A549 (cell line): ENCODE measurements around the gene CLEC6A. TPM values are rescaled to one million over a fixed set of nuclear protein-coding genes. Genes with fewer than 3 reads are reported as not detected.

Experiments used
- ATAC-seq, 2 experiments: fragments of 200-7000 bp in 1 of 2; fragments of >200 bp in 1 of 2; cut with Nextera tagmentation in 1 of 2; cut with Tn5 transposase in 1 of 2; 3 replicates each; pipeline versions ENCODE4 v1.8.0 to v1.9.1; 2018 to 2020; ENCODE audit warnings: mild to moderate bottlenecking in 1 of 2, moderate library complexity in 1 of 2
- CTCF ChIA-PET: fragments of 300-600 bp; sonication (Branson Sonifier 250); formaldehyde crosslinking; extraction: SDS; loops from one replicate; lab custom pipeline; 2021; ENCODE audit warnings: antibody characterized with exemption, inconsistent platforms; lab: Yijun Ruan, JAX
- POLR2A ChIA-PET: fragments of 350-600 bp; formaldehyde crosslinking; extraction: SDS; loops from one replicate; lab custom pipeline; 2021; ENCODE audit warnings: antibody characterized with exemption, inconsistent platforms; lab: Yijun Ruan, JAX
- DNase-seq, 2 experiments: peaks; one replicate each; pipeline versions ENCODE4 v3.0.0 to v3.0.0-alpha.2; 2011 to 2016; ENCODE audit warnings: low read depth in 1 of 2, low spot score in 1 of 2
- FAIRE-seq: peaks from 2 replicates; lab custom pipeline; 2011; peaks lifted over from hg19 to GRCh38; lab: Jason Lieb, UNC
- H3K27ac ChIP-seq, 2 experiments: fragments of >200 bp; sonication (Bioruptor Twin); formaldehyde crosslinking; 3 replicates each; pipeline ENCODE4 v1.5.1; 2016 to 2017
- H3K4me1 ChIP-seq: fragments of >200 bp; sonication (Bioruptor Twin); formaldehyde crosslinking; 3 replicates; pipeline ENCODE4 v1.6.1; 2016
- H3K4me2 ChIP-seq: fragments of >200 bp; sonication (Bioruptor Twin); formaldehyde crosslinking; 3 replicates; pipeline ENCODE4 v1.6.1; 2016
- H3K4me3 ChIP-seq: fragments of >200 bp; sonication (Bioruptor Twin); formaldehyde crosslinking; 3 replicates; pipeline ENCODE4 v1.5.1; 2016
- H3K9me3 ChIP-seq: fragments of >200 bp; sonication (Bioruptor Twin); formaldehyde crosslinking; 3 replicates; pipeline ENCODE4 v1.6.1; 2016
- BHLHE40 ChIP-seq: IDR thresholded peaks from 2 replicates; pipeline ENCODE4 v1.6.1; 2012; ENCODE audit warnings: low read depth, low read length, inconsistent platforms
- EHF ChIP-seq: fragments of 250-450 bp; sonication (Bioruptor Pico); IDR thresholded peaks from 2 replicates; pipeline ENCODE4 v1.5.0; 2020; ENCODE audit warnings: mild to moderate bottlenecking
- FOXS1 ChIP-seq: fragments of 250-450 bp; sonication (Bioruptor Pico); IDR thresholded peaks from 2 replicates; pipeline ENCODE4 v1.5.0; 2020; ENCODE audit warnings: mild to moderate bottlenecking, moderate library complexity
- HOXA7 ChIP-seq: fragments of 250-450 bp; sonication (Bioruptor Pico); IDR thresholded peaks from 2 replicates; pipeline ENCODE4 v1.5.0; 2020; ENCODE audit warnings: mild to moderate bottlenecking, moderate library complexity
- HOXB13 ChIP-seq: fragments of 250-450 bp; sonication (Bioruptor Pico); IDR thresholded peaks from 2 replicates; pipeline ENCODE4 v1.5.0; 2020; ENCODE audit warnings: low read depth, mild to moderate bottlenecking, moderate library complexity
- JUN ChIP-seq, 2 experiments: fragments of >200 bp; sonication (Bioruptor Twin); formaldehyde crosslinking; IDR thresholded peaks; 2 replicates in 1 of 2; 3 replicates in 1 of 2; pipeline ENCODE4 v1.6.1; 2016 to 2017
- PHF8 ChIP-seq: fragments of 200-600 bp; sonication (generic); IDR thresholded peaks from 2 replicates; pipeline ENCODE4 v1.6.1; 2016; ENCODE audit warnings: low read depth, mild to moderate bottlenecking, antibody characterized with exemption, moderate library complexity, borderline replicate concordance
- RAD21 ChIP-seq, 2 experiments: fragments of >200 bp in 1 of 2; sonication (Bioruptor Twin) in 1 of 2; formaldehyde crosslinking in 1 of 2; IDR thresholded peaks in 1 of 2; conservative IDR thresholded peaks in 1 of 2; 2 replicates in 1 of 2; 3 replicates in 1 of 2; pipeline ENCODE4 v1.6.1; 2012 to 2018; ENCODE audit warnings: inconsistent platforms in 1 of 2
- RFX5 ChIP-seq: fragments of 450-650 bp; IDR thresholded peaks from 2 replicates; pipeline ENCODE4 v1.7.1; 2014; ENCODE audit warnings: antibody characterized with exemption, mild to moderate bottlenecking, moderate library complexity
- SMC3 ChIP-seq: fragments of >200 bp; sonication (Bioruptor Twin); formaldehyde crosslinking; IDR thresholded peaks from 3 replicates; pipeline ENCODE4 v1.6.1; 2018; ENCODE audit warnings: inconsistent platforms
- SREBF2 ChIP-seq: fragments of 450-650 bp; IDR thresholded peaks from 2 replicates; pipeline ENCODE4 v1.6.1; 2014; ENCODE audit warnings: mild to moderate bottlenecking, moderate library complexity
- TFCP2L1 ChIP-seq: fragments of 250-450 bp; sonication (Bioruptor Pico); IDR thresholded peaks from 2 replicates; pipeline ENCODE4 v1.5.0; 2021; ENCODE audit warnings: mild to moderate bottlenecking
- WGBS: methylation state at CpG from one replicate; pipeline ENCODE4 v1.1.6; 2017; ENCODE audit errors: missing lambda C conversion rate; 5-methylcytosine and 5-hydroxymethylcytosine counted together
- polyA plus RNA-seq, 4 experiments: library from polyadenylated mRNA; depleted of rRNA in 3 of 4; stranded (reverse); fragments of >200 nt; fragmentation: RNase III in 1 of 4; extraction: RNeasy Plus Mini Kit Qiagen cat#74134 plus additional on column Dnase treatment in 1 of 4; gene quantifications; 2 replicates in 3 of 4; 3 replicates in 1 of 4; pipeline ENCODE4 v1.2.3, GENCODE V29; 2011 to 2017
- TF ChIP-seq, protein P1 (sequence below): fragments of 200-600 bp; sonication (generic); IDR thresholded peaks from 2 replicates; pipeline ENCODE4 v1.6.1; 2016; ENCODE audit warnings: antibody characterized with exemption, mild to moderate bottlenecking, moderate library complexity
- TF ChIP-seq, protein P2 (sequence below): fragments of 250-450 bp; sonication (Bioruptor Pico); IDR thresholded peaks from 2 replicates; pipeline ENCODE4 v1.5.0; 2020; ENCODE audit warnings: low read depth, mild to moderate bottlenecking, moderate library complexity
- TF ChIP-seq, protein P3 (sequence below): fragments of >200 bp; sonication (Bioruptor Twin); formaldehyde crosslinking; IDR thresholded peaks from 3 replicates; pipeline ENCODE4 v1.6.1; 2016
- TF ChIP-seq, protein P4 (sequence below): IDR thresholded peaks from 2 replicates; pipeline ENCODE4 v1.6.1; 2012; ENCODE audit warnings: low read depth, borderline replicate concordance
- TF ChIP-seq, protein P5 (sequence below): fragments of 450-650 bp; IDR thresholded peaks from 2 replicates; pipeline ENCODE4 v1.6.1; 2014; ENCODE audit warnings: antibody characterized with exemption
- TF ChIP-seq, protein P6 (sequence below): fragments of 150-350 bp; IDR thresholded peaks from 2 replicates; pipeline ENCODE4 v1.6.1; 2014; ENCODE audit warnings: low read depth, mild to moderate bottlenecking, low read length
- TF ChIP-seq, protein P7 (sequence below): fragments of >200 bp; sonication (Bioruptor Twin); formaldehyde crosslinking; IDR thresholded peaks from 3 replicates; pipeline ENCODE4 v1.5.1; 2016

CLEC6A gene
- polyA plus RNA-seq, 2 of the 4 experiments (the other 2 are of a cell fraction) = not detected

DNA sequence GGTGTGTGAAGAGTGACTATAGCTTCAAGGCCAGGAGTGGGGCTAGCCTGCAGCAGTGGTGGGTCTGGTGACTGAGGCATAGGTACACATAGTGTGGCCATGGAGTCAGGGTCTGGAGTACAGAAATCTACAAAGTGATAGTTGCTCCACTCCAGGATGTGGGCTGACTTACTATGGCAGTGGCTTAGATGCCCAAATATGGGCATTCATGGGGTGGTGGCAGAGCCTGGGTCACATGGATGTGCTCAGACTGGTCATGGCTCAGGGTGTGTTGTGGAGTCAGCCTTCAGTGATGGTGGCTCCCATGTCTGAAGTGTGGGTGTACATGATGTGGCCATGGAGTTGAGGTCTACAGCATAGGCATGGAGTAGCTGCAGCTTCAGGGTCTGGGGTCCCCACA, 27.3 kb downstream of the CLEC6A start (continued):
- TF ChIP-seq, protein P1, sequence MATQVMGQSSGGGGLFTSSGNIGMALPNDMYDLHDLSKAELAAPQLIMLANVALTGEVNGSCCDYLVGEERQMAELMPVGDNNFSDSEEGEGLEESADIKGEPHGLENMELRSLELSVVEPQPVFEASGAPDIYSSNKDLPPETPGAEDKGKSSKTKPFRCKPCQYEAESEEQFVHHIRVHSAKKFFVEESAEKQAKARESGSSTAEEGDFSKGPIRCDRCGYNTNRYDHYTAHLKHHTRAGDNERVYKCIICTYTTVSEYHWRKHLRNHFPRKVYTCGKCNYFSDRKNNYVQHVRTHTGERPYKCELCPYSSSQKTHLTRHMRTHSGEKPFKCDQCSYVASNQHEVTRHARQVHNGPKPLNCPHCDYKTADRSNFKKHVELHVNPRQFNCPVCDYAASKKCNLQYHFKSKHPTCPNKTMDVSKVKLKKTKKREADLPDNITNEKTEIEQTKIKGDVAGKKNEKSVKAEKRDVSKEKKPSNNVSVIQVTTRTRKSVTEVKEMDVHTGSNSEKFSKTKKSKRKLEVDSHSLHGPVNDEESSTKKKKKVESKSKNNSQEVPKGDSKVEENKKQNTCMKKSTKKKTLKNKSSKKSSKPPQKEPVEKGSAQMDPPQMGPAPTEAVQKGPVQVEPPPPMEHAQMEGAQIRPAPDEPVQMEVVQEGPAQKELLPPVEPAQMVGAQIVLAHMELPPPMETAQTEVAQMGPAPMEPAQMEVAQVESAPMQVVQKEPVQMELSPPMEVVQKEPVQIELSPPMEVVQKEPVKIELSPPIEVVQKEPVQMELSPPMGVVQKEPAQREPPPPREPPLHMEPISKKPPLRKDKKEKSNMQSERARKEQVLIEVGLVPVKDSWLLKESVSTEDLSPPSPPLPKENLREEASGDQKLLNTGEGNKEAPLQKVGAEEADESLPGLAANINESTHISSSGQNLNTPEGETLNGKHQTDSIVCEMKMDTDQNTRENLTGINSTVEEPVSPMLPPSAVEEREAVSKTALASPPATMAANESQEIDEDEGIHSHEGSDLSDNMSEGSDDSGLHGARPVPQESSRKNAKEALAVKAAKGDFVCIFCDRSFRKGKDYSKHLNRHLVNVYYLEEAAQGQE = no peak

DNA sequence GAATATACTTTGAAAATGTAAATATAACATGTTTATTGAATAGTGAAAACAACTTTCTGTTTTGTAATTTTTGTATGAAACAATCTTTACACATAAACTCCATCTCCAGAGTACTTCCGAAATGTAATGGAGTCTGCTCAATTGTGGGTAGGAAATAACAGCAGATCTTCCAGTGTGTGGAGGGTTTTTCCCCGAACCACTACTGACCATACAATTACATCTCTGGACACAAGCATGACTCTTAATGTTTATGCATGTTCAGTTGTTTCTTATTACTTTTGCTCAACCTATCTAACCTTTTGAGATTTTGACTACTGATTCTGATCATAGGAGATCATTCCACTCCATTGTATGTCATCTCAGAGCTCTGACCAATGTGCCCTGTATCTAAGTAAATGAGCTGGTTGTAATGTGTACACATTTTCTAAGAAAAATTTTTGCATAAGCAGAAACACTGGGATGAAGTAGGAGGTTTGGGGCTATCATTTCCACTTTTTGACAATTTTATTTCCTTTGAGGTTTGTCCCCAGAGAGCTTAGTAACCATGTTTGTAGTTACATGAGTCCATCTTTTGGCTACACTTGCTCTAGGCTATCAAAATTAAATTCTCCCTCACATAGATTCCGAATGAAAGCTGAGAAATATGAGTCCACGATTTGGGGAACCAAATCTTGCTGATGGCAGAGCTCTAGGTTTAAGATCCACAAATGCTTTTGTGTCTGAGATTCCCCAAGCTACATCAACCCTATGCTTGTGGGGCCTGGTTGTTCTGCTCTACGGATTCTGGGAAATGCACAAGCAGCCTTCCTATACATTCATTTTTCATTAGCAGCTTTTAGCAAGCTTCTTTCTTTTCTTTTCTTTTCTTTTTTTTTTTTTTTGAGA, 36.1 kb downstream of the CLEC6A start:
- Histone ChIP-seq H3K9me3 (no peaks in the 10 kb centered on the region), H3K4me2 (no peak overlapping the region), H3K4me1 (no peaks in the 10 kb centered on the region), H3K27ac (no peak overlapping the region), H3K4me3 (no peak overlapping the region)
- TF ChIP-seq EHF = no peak
- TF ChIP-seq HOXB13 (CRISPR knock-in tag) = no peak
- TF ChIP-seq SREBF2 = no peak
- TF ChIP-seq, protein P2, sequence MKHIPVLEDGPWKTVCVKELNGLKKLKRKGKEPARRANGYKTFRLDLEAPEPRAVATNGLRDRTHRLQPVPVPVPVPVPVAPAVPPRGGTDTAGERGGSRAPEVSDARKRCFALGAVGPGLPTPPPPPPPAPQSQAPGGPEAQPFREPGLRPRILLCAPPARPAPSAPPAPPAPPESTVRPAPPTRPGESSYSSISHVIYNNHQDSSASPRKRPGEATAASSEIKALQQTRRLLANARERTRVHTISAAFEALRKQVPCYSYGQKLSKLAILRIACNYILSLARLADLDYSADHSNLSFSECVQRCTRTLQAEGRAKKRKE (CRISPR knock-in tag) = no peak
- TF ChIP-seq, protein P3, sequence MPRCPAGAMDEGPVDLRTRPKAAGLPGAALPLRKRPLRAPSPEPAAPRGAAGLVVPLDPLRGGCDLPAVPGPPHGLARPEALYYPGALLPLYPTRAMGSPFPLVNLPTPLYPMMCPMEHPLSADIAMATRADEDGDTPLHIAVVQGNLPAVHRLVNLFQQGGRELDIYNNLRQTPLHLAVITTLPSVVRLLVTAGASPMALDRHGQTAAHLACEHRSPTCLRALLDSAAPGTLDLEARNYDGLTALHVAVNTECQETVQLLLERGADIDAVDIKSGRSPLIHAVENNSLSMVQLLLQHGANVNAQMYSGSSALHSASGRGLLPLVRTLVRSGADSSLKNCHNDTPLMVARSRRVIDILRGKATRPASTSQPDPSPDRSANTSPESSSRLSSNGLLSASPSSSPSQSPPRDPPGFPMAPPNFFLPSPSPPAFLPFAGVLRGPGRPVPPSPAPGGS = no peak
- TF ChIP-seq TFCP2L1 (CRISPR knock-in tag) = no peak
- TF ChIP-seq, protein P4, sequence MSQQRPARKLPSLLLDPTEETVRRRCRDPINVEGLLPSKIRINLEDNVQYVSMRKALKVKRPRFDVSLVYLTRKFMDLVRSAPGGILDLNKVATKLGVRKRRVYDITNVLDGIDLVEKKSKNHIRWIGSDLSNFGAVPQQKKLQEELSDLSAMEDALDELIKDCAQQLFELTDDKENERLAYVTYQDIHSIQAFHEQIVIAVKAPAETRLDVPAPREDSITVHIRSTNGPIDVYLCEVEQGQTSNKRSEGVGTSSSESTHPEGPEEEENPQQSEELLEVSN = no peak
- no peak for TF ChIP-seq PHF8
- no peak for TF ChIP-seq JUN (IDR thresholded peaks at IDR 0.05)
- TF ChIP-seq, protein P5, sequence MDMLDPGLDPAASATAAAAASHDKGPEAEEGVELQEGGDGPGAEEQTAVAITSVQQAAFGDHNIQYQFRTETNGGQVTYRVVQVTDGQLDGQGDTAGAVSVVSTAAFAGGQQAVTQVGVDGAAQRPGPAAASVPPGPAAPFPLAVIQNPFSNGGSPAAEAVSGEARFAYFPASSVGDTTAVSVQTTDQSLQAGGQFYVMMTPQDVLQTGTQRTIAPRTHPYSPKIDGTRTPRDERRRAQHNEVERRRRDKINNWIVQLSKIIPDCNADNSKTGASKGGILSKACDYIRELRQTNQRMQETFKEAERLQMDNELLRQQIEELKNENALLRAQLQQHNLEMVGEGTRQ = no peak
- TF ChIP-seq, protein P6, sequence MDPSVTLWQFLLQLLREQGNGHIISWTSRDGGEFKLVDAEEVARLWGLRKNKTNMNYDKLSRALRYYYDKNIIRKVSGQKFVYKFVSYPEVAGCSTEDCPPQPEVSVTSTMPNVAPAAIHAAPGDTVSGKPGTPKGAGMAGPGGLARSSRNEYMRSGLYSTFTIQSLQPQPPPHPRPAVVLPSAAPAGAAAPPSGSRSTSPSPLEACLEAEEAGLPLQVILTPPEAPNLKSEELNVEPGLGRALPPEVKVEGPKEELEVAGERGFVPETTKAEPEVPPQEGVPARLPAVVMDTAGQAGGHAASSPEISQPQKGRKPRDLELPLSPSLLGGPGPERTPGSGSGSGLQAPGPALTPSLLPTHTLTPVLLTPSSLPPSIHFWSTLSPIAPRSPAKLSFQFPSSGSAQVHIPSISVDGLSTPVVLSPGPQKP = no peak
- TF ChIP-seq, protein P7, sequence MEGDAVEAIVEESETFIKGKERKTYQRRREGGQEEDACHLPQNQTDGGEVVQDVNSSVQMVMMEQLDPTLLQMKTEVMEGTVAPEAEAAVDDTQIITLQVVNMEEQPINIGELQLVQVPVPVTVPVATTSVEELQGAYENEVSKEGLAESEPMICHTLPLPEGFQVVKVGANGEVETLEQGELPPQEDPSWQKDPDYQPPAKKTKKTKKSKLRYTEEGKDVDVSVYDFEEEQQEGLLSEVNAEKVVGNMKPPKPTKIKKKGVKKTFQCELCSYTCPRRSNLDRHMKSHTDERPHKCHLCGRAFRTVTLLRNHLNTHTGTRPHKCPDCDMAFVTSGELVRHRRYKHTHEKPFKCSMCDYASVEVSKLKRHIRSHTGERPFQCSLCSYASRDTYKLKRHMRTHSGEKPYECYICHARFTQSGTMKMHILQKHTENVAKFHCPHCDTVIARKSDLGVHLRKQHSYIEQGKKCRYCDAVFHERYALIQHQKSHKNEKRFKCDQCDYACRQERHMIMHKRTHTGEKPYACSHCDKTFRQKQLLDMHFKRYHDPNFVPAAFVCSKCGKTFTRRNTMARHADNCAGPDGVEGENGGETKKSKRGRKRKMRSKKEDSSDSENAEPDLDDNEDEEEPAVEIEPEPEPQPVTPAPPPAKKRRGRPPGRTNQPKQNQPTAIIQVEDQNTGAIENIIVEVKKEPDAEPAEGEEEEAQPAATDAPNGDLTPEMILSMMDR = no peak
- no peak for TF ChIP-seq BHLHE40
- TF ChIP-seq RFX5 = no peak
- no peak for TF ChIP-seq HOXA7 (CRISPR knock-in tag)
- TF ChIP-seq SMC3 = no peak
- TF ChIP-seq FOXS1 (CRISPR knock-in tag) = no peak
- TF ChIP-seq RAD21 (conservative IDR thresholded peaks at IDR 0.05 in 1 of 2, IDR thresholded peaks at IDR 0.05 in 1 of 2) = no peak
- ChIA-PET CTCF (interaction anchor here (0.6 to 0.8 kb wide), 3 partner anchors 11 to 383 kb away, joined by 3 read pairs; no protein-coding TSS in a partner anchor), POLR2A (no interaction called here)
- DNase-seq (no peak), FAIRE-seq (no peak), ATAC-seq (no peak)
- WGBS = 18% methylated on average over 5 of the region's 5 CpGs
